Kasumi-1 (cell line): ENCODE measurements around the gene ABCA2.

Experiments used
- DNase-seq, 2 experiments: peaks; one replicate each; lab custom pipeline; 2025; lab: John Stamatoyannopoulos, UW

Gene ABCA2

DNA sequence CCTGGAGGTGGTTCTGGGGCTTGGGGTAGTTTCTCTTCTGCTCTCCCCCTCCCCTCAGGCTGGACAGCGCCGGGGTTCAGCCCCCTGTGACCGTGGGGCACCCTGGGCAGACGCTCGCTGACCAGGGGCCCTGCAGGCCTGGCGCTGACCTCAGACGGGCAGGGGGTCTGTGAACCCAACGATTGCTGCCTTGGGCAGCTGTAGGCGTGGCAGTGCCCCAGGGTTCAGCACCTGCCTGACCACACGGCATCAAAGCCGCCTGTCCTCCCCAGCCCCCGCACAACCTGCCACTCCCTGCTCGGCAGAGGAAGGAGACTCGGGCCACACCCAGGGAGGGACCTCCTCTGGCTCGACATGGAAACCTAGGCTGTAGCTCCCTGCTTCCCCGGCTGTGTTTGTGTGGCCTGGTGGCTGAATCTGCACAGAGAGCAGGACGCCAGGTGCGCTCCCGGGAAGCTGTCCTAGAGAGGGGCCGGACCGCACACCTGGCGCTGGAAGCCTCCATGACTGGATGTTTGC is 63.8 kb downstream of the ABCA2 start:
- DNase-seq, result no peak

DNA sequence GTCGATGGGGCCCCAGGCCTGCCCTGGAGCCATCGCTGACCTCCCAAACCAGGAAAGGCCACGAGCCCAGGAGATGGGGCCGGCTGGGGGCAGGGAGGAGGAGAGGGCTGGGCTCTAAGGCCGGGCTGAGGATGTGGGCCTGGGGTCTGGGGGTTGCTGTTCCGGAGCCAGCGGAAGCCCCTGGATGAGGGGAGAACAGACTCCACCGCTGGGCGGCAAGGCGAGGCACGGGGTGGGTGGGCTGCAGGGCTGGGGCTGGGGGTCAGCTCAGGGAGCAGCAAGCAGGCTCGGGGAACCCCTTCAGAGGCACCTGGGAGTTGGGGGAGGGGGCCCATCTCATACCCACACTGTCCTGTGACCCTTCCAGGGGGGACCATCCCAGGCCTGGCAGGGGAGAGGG is 64.3 kb downstream of the ABCA2 start:
- no peak for DNase-seq

DNA sequence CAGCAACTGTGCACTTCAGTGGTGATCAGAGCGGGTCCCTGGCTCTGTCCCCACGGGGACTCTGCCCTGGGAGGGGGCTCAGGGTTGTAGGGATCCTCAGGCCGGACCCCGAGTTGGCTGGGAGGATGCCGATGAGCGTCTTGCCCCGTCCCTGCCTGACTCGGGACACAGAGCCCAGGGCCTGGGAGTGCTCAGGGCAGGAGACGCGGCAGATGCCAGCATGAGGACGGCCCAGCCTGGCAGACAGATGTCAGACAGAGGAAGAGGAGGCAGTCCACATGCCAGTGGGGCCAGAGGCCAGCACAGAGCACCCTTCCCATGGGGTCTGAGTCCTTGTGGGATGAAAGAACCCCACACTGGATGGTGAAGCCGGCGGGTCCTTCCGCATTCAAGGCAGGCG is 64.7 kb downstream of the ABCA2 start:
- DNase-seq, result no peak

DNA sequence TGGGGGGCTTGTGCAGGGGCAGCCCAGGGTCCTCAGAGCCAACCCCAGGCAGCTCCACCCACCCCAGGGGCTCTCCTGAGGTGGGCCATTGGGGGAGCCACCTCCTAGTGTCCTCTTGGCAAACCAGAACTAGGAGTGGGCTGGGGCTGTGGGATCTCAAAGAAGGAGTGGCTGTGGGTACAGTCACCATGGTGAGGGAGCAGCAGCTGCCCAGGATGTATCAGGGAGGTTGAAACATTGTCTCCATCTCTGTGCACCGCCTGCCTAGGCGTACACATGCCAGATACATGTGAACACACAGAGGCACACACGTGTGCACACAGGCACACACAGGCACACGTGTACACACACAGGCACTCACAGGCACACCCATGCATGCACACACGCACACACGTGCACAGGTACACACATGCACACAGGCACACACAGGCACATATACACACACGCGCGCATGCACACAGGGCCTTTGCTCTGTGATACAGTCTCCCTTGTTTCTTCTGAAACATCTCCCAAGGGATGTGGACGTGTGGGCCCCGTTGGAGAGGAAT is 65.3 kb downstream of the ABCA2 start:
- no peak for DNase-seq

DNA sequence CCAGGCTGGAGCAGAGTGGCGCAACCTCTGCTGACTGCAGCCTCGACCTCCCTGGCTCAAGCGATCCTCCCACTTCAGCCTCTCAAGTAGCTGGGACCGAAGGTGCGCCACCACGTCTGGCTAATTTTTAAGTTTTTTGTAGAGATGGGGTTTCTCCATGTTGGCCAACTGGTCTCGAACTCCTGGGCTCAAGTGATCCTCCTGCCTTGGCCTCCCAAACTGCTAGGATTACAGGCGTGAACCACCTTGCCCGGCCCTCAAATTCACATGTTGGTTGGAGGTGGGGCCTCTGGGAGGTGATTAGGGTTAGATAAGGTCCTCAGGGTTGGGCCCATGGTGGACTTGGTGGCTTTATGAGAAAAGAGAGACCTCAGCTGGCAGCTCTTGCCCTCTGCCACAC is 65.9 kb downstream of the ABCA2 start:
- no peak for DNase-seq

DNA sequence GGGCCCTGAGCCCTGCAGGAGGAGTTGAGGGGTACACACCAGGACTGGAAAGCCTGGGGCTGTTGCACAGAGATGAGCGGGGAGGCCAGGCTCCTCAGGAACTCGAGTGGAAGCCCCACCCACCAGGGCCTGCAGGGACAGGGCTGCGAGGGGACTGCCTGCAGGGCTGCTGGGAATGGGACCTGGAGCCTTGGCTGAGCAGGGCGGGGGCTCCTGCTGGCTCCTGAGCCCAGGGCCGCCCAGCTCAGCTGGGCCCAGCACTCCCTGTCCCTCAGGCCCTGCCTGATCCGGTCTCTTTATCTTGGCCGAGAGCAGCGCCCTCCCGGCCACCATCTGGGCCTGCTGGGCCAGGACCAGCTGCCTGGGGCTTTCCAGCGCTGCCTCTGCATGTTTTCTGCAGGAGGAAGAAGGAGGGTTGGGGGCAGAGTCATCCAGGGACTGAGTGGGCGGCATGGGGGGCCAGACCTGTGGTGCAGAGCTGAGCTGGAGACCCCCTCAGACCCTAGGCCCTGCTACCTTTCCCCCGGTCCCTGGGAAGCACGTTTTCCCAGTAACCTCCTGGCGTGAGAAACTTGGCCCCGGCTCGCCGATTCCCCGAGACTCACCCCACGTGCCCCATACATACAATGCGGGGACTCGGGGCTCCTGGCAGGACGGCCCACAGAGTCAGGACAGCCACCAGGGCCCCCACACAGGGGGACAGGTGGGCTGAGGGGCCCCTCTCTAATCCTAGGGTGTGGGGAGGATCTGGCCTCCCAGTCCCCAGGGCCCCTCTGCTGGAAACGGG is 66.6 kb downstream of the ABCA2 start:
- no peak for DNase-seq

DNA sequence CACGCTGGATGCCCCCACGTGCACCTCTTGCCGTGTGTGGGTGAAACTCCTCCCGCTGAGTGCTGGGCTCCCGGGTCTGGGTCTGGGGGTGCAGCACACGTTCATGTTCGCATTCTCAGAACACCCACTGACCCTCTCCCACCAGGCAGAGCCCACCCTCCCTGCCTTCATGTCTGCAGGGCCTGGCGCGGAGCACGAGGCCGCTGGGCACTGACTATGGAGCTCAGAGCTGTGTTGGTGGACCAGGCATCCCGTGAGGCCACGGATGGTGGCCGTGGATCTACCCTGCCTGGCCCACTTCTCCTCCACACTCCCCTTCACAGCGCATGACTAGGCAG is 67.1 kb downstream of the ABCA2 start:
- no peak for DNase-seq

DNA sequence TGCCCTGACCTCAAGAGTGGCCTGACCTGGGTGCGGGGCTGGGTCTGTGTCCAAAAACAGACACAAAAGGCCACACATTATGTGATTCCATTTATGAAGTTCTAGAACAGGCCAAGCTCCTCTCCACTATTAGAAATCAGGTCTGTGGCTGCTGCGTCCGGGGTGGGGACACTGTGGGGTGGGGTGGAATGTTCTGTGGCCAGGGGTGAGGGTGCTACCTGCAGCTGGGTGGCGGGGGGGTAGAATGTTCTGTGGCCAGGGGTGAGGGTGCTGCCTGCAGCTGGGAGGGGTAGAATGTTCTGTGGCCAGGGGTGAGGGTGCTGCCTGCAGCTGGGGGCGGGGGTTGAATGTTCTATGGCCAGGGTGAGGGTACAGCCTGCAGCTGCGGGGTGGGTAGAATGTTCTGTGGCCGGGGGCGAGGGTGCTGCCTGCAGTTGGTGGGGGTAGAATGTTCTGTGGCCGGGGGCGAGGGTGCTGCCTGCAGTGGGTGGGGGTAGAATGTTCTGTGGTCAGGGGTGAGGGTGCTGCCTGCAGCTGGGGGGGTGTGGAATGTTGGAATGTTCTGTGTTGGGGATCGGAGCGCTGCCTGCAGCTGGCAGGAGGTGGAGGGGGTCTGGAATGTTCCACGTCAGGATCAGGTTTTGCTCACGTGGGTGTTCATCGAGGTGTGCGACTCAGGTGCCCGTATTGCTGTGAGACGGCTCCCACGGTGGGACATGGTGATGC is 67.7 kb downstream of the ABCA2 start:
- DNase-seq, result no peak

DNA sequence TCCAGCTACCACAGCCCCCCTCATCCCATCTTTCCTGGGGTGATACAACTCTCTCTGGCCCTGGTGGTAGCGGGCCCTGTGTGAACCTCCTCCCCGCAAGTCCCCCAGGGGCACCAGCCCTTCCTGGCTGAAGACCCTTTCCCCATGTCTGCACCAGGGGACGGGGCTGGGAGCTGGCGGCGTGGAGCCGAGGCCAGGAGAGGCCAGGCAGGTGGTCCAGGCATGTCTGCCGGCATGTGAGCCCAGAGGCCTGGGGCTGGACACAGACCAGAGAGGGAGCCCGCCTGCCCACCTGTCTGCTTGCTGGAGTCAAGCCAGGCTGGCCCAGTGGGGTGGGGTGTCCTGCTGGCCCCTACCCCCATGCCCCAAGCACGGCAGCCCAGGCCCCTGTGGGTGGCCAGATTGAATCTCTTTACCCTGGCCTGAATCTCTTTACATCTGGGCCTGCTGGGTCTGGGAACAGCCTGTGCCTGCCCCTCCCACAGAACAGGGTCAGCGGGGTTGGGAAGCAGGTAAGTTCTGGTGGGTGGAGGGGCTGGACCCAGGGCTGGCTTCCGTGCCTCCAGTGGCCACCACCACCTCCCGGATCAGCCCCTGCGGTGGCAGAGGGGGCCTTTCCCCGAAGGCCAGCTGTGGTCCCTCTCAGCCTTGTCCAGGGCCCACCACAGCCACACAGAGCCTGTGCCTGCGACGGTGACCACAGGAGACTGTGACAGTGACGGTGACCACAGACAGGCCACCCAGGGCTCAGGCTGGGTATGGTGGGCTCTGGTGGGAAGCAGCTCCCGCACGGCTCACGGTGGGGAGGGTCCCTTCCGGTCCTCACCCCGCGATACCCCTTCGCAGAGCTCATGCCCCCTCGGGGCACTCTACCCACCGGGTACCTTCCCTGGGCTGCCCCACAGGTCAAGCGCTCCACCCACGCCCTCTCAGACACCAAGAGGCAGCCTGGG is 68.9 kb downstream of the ABCA2 start:
- DNase-seq, result no peak

DNA sequence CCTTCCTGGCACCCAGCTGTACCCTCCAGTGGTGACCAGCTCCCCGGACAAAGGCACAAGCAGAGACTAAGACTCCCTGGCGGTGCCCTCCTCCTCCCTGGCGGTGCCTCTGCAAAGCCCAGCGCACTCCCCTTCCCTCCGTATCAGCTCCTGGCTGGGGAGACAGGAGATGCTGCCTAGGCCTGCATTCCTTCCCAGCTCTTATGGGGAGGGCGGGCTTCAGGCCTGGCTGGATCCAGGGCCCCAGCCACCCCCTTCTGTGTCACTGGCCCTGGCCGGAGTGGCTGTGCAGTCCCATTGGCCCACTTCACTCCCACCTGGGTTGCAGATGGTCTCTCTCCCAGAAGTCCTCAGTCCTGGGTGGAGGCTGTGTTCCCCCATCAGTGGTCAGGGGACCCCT is 69.6 kb downstream of the ABCA2 start:
- DNase-seq, result no peak

DNA sequence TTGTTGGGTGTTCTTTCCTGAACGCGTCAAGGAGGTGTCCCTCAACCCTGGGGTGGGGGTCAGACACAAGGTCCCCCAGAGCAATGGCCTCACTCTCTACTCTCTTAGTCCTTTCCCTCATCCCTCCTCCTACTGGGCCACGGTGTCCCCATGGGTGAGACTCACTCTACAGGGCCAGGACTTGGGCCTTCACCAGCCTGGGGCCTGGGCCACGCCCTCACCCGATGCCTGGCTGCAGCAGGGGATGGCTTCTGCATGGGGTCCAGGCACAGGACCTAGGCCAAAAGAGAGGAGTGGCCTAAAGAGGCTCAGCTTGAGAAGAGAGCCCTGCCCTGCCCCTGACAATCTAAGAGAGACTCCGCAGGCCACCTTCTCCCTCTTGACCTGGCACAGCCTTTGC is 70.1 kb downstream of the ABCA2 start:
- no peak for DNase-seq

DNA sequence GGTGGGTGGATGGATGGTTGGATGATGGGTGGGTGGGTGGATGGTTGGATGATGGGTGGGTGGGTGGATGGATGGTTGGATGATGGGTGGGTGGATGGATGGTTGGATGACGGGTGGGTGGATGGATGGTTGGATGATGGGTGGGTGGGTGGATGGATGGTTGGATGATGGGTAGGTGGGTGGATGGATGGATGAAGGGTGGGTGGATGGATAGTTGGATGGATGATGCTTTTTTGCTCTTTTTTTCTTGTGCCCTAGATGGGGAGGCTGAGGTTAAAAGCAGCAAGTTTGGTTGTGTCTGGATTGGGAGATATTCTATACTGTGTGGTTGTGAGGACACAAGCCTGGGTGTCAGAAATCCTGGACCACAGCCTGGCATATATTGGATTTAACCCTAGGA is 70.6 kb downstream of the ABCA2 start:
- no peak for DNase-seq
